Mesenchymal stem cell (in vitro differentiated cells and primary cell): Measurements from ENCODE around the gene SPATA3.
A peak's percentile ranks its signal among the peaks of the same experiment; 100 is the strongest.

Experiments used
- DNase-seq: peaks from one replicate; pipeline ENCODE4 v3.0.0-alpha.2; 2013
- H2AFZ ChIP-seq: one replicate; pipeline ENCODE4 v1.6.1; 2013; ENCODE audit warnings: low read depth, mild to moderate bottlenecking, control low read depth, inconsistent platforms, low read length, moderate library complexity
- H2AK5ac ChIP-seq: 2 replicates; pipeline ENCODE4 v1.6.1; 2013; ENCODE audit warnings: low read length, moderate library complexity, mild to moderate bottlenecking, inconsistent platforms; ENCODE audit not compliant: severe bottlenecking
- H2BK120ac ChIP-seq: one replicate; pipeline ENCODE4 v1.6.1; 2013; ENCODE audit warnings: low read depth, mild to moderate bottlenecking, inconsistent platforms, low read length, moderate library complexity
- H2BK12ac ChIP-seq, 2 experiments: one replicate each; pipeline ENCODE4 v1.6.1; 2013; ENCODE audit warnings: inconsistent platforms in 2 of 2, low read length in 2 of 2, mild to moderate bottlenecking in 2 of 2, moderate library complexity in 2 of 2, control low read depth in 1 of 2
- H2BK15ac ChIP-seq: one replicate; pipeline ENCODE4 v1.6.1; 2013; ENCODE audit warnings: mild to moderate bottlenecking, low read depth, inconsistent platforms; ENCODE audit not compliant: poor library complexity, severe bottlenecking
- H2BK5ac ChIP-seq: 2 replicates; pipeline ENCODE4 v1.6.1; 2013; ENCODE audit warnings: low read depth, mild to moderate bottlenecking, low read length, control low read depth, inconsistent platforms; ENCODE audit not compliant: poor library complexity, severe bottlenecking
- H3K14ac ChIP-seq, 2 experiments: one replicate each; pipeline ENCODE4 v1.6.1; 2013; ENCODE audit warnings: inconsistent platforms in 2 of 2, low read length in 2 of 2, control low read depth in 1 of 2, mild to moderate bottlenecking in 1 of 2, moderate library complexity in 1 of 2
- H3K18ac ChIP-seq, 2 experiments: one replicate each; pipeline ENCODE4 v1.6.1; 2013; ENCODE audit warnings: inconsistent platforms in 2 of 2, low read length in 2 of 2, control low read depth in 1 of 2, low read depth in 1 of 2, mild to moderate bottlenecking in 1 of 2
- H3K23ac ChIP-seq, 2 experiments: one replicate each; pipeline ENCODE4 v1.6.1; 2013; ENCODE audit warnings: inconsistent platforms in 2 of 2, low read length in 2 of 2, mild to moderate bottlenecking in 2 of 2, moderate library complexity in 2 of 2, control low read depth in 1 of 2
- H3K27ac ChIP-seq: 2 replicates; pipeline ENCODE4 v1.5.1; 2013; ENCODE audit warnings: mild to moderate bottlenecking, moderate library complexity, low read length, control low read depth, inconsistent platforms; ENCODE audit not compliant: poor library complexity, severe bottlenecking
- H3K27me3 ChIP-seq, 2 experiments: 2 replicates each; pipeline versions ENCODE4 v1.6.1 to v1.7.0; 2013; ENCODE audit warnings: low read length in 2 of 2, mild to moderate bottlenecking in 2 of 2, moderate library complexity in 2 of 2, control low read depth in 1 of 2, inconsistent platforms in 1 of 2; ENCODE audit not compliant: control insufficient read depth in 1 of 2, insufficient read depth in 1 of 2
- H3K36me3 ChIP-seq, 2 experiments: 2 replicates each; pipeline versions ENCODE4 v1.6.1 to v1.7.0; 2013; ENCODE audit warnings: low read length in 2 of 2, control low read depth in 1 of 2, inconsistent platforms in 1 of 2, low read depth in 1 of 2, mild to moderate bottlenecking in 1 of 2; ENCODE audit not compliant: insufficient read depth in 2 of 2, control insufficient read depth in 1 of 2
- H3K4ac ChIP-seq, 2 experiments: one replicate each; pipeline ENCODE4 v1.6.1; 2013; ENCODE audit warnings: inconsistent platforms in 2 of 2, low read length in 2 of 2, mild to moderate bottlenecking in 2 of 2, moderate library complexity in 2 of 2, control low read depth in 1 of 2, low read depth in 1 of 2
- H3K4me1 ChIP-seq: 2 replicates; pipeline ENCODE4 v1.6.1; 2013; ENCODE audit warnings: low read depth, low read length, control low read depth; ENCODE audit not compliant: control insufficient read depth, insufficient read depth
- H3K4me2 ChIP-seq: 2 replicates; pipeline ENCODE4 v1.6.1; 2013; ENCODE audit warnings: low read length, mild to moderate bottlenecking, inconsistent platforms; ENCODE audit not compliant: poor library complexity, severe bottlenecking
- H3K4me3 ChIP-seq, 2 experiments: 2 replicates each; pipeline versions ENCODE4 v1.5.1 to v1.7.0; 2013; ENCODE audit warnings: low read length in 2 of 2, mild to moderate bottlenecking in 2 of 2, control low read depth in 1 of 2, low read depth in 1 of 2; ENCODE audit not compliant: insufficient read depth in 1 of 2
- H3K79me1 ChIP-seq: replicated peaks from 2 replicates; pipeline ENCODE4 v1.6.1; 2013; ENCODE audit warnings: mild to moderate bottlenecking, control low read depth, low read length, inconsistent platforms; ENCODE audit not compliant: poor library complexity, severe bottlenecking
- H3K9ac ChIP-seq: 2 replicates; pipeline ENCODE4 v1.7.0; 2013; ENCODE audit warnings: mild to moderate bottlenecking, low read length, moderate library complexity
- H3K9me3 ChIP-seq: 2 replicates; pipeline ENCODE4 v1.7.0; 2013; ENCODE audit warnings: mild to moderate bottlenecking, low read length; ENCODE audit not compliant: control insufficient read depth
- H4K8ac ChIP-seq: one replicate; pipeline ENCODE4 v1.6.1; 2013; ENCODE audit warnings: inconsistent platforms, mild to moderate bottlenecking, low read length, moderate library complexity
- H4K91ac ChIP-seq: one replicate; pipeline ENCODE4 v1.6.1; 2013; ENCODE audit warnings: mild to moderate bottlenecking, low read length, inconsistent platforms
- WGBS: methylation state at CpG from one replicate; pipeline ENCODE4 v1.1.7; 2013; ENCODE audit warnings: mixed read lengths; 5-methylcytosine and 5-hydroxymethylcytosine counted together

Gene SPATA3

DNA sequence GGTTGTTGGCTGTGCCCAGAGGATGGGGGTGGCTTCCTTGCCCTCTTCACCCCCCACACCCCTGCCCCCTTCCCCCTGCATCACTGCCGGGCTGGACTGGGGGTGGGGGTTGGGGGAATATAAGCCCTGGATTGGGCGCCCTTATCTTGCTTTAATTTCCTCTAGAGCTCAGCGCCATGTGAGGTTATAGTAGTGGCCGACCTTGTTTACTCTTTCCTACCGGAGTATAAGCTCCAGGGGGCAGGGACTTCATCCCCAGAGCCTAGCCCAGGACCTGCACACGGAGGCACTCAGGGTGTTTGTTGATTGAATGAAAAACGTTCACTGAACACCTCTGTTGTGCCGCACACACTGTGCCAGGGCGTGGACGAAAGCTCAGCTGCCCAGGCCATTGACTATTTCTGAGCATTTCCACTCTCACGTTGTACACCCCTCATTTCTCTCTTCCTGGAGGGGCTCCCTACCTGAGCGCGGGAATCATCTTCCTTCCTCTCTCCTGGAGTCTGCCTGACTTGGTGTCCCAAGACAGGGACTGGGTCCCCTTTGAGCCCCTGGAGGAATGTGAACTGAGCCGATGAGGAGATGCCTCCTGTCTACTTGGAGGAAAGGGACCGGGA, 9.3 kb upstream of the SPATA3 start:
- no peak overlapping the region for H3K27ac ChIP-seq
- peaks cover 5% of the 10 kb centered on the region for H3K4me1 ChIP-seq
- WGBS = 61% methylated on average over 15 of the region's 15 CpGs
- H2AK5ac ChIP-seq = no peak overlapping the region
- no peak overlapping the region for H2BK5ac ChIP-seq
- no peak overlapping the region for H2BK15ac ChIP-seq
- peaks cover 9 to 58% of the 10 kb centered on the region in 2 experiments for H3K27me3 ChIP-seq
- H4K8ac ChIP-seq = peak overlapping the region; percentile 35
- peak overlapping the region in 1 of 2 experiments; percentile 30 for H3K18ac ChIP-seq
- no peaks in the 10 kb centered on the region for H3K79me1 ChIP-seq
- no peaks in the 10 kb centered on the region for H3K36me3 ChIP-seq
- no peak overlapping the region for H3K14ac ChIP-seq
- H3K4me2 ChIP-seq = peak overlapping the region; percentile 69
- H3K9ac ChIP-seq = peak overlapping the region; percentile 58
- H3K4me3 ChIP-seq = peak overlapping the region in 1 of 2 experiments; percentile 74
- H2BK120ac ChIP-seq = no peak overlapping the region
- DNase-seq = no peak
- H4K91ac ChIP-seq = no peak overlapping the region
- H3K9me3 ChIP-seq = no peaks in the 10 kb centered on the region
- H2AFZ ChIP-seq = peak overlapping the region; percentile 67
- H3K23ac ChIP-seq = no peak overlapping the region
- H3K4ac ChIP-seq = no peak overlapping the region
- no peak overlapping the region for H2BK12ac ChIP-seq

GRCh38 chr2:230987137-230988020, 8.5 kb upstream of the SPATA3 start:
- Histone ChIP-seq H3K4me3 (peak overlapping the region in 1 of 2 experiments; percentile 74), H3K9me3 (no peaks in the 10 kb centered on the region), H3K36me3 (no peaks in the 10 kb centered on the region), H2AFZ (peak overlapping the region; percentile 67), H3K27ac (no peak overlapping the region), H2BK15ac (no peak overlapping the region), H3K14ac (no peak overlapping the region), H2BK5ac (no peak overlapping the region), H3K27me3 (peaks cover 15 to 64% of the 10 kb centered on the region in 2 experiments), H3K23ac (no peak overlapping the region), H3K18ac (peak overlapping the region in 1 of 2 experiments; percentile 30), H3K9ac (peak overlapping the region; percentile 58), H2BK120ac (no peak overlapping the region), H3K4ac (no peak overlapping the region), H2AK5ac (no peak overlapping the region), H3K79me1 (no peaks in the 10 kb centered on the region), H3K4me2 (peak overlapping the region; percentile 69), H4K8ac (peak overlapping the region; percentile 35), H4K91ac (no peak overlapping the region), H3K4me1 (peaks cover 5% of the 10 kb centered on the region), H2BK12ac (peak overlapping the region in 1 of 2 experiments; percentile 25)
- DNase-seq = peak; percentile 68
- 22% methylated on average over 22 of the region's 34 CpGs for WGBS

- H3K9ac ChIP-seq = no peak overlapping the region
- no peak overlapping the region for H4K91ac ChIP-seq
- no peak overlapping the region for H2BK12ac ChIP-seq
- H3K9me3 ChIP-seq = no peaks in the 10 kb centered on the region
- H2AK5ac ChIP-seq = no peak overlapping the region
- DNase-seq = no peak
- H3K23ac ChIP-seq = no peak overlapping the region
- H3K18ac ChIP-seq = no peak overlapping the region
- H2BK15ac ChIP-seq = no peak overlapping the region
- H3K27me3 ChIP-seq = peaks cover 24 to 73% of the 10 kb centered on the region in 2 experiments
- no peak overlapping the region for H3K14ac ChIP-seq
- H3K36me3 ChIP-seq = no peaks in the 10 kb centered on the region
- H3K27ac ChIP-seq = no peak overlapping the region
- H3K4me3 ChIP-seq = no peak overlapping the region
- no peak overlapping the region for H2BK5ac ChIP-seq
- no peak overlapping the region for H4K8ac ChIP-seq
- no peak overlapping the region for H3K4ac ChIP-seq
- H3K4me1 ChIP-seq = peaks cover 5% of the 10 kb centered on the region
- H2AFZ ChIP-seq = no peak overlapping the region
- H2BK120ac ChIP-seq = no peak overlapping the region
- H3K79me1 ChIP-seq = no peaks in the 10 kb centered on the region
- no peak overlapping the region for H3K4me2 ChIP-seq
- WGBS = 90% methylated on average over 21 of the region's 21 CpGs
These were observed 6.2 kb upstream of the SPATA3 start for GRCh38 chr2:230989731-230990130.
